GM23338 (cell line): ENCODE measurements around the gene CDK18. TPM values are rescaled to one million over a fixed set of nuclear protein-coding genes. Genes with fewer than 3 reads are reported as not detected.

Experiments
- ATAC-seq: fragments of 200-7000 bp; cut with Tn5 transposase; 3 replicates; pipeline ENCODE4 v1.9.1; 2020
- DNase-seq: peaks from one replicate; pipeline ENCODE4 v3.0.0-alpha.2; 2015; ENCODE audit warnings: low spot score
- H2AFZ ChIP-seq: fragments of 200-600 bp; sonication (generic); 2 replicates; pipeline ENCODE4 v1.8.0; 2016; ENCODE audit warnings: antibody characterized with exemption, mild to moderate bottlenecking, moderate library complexity
- H3F3A ChIP-seq: fragments of 200-600 bp; sonication (generic); replicated peaks from 2 replicates; pipeline ENCODE4 v1.8.0; 2017; ENCODE audit warnings: antibody characterized with exemption, mixed run types, low read depth
- H3K27ac ChIP-seq: fragments of 200-600 bp; sonication (generic); 2 replicates; pipeline ENCODE4 v1.6.1; 2016; ENCODE audit warnings: low read depth
- H3K27me3 ChIP-seq: fragments of 200-600 bp; sonication (generic); 2 replicates; pipeline ENCODE4 v1.8.0; 2016; ENCODE audit warnings: mild to moderate bottlenecking, mixed run types, moderate library complexity; ENCODE audit not compliant: insufficient read depth
- H3K36me3 ChIP-seq: fragments of 200-600 bp; sonication (generic); 2 replicates; pipeline ENCODE4 v1.8.0; 2016; ENCODE audit warnings: mild to moderate bottlenecking; ENCODE audit not compliant: insufficient read depth
- H3K4me1 ChIP-seq: fragments of 200-600 bp; sonication (generic); 2 replicates; pipeline ENCODE4 v1.8.0; 2016; ENCODE audit warnings: mild to moderate bottlenecking, moderate library complexity; ENCODE audit not compliant: insufficient read depth
- H3K4me2 ChIP-seq: fragments of 200-600 bp; sonication (generic); 2 replicates; pipeline ENCODE4 v1.7.1; 2017; ENCODE audit warnings: mixed run types
- H3K4me3 ChIP-seq: fragments of 200-600 bp; sonication (generic); 2 replicates; pipeline ENCODE4 v1.6.1; 2016; ENCODE audit warnings: mixed run types
- H3K79me2 ChIP-seq: fragments of 200-600 bp; sonication (generic); replicated peaks from 2 replicates; pipeline ENCODE4 v1.8.0; 2017; ENCODE audit warnings: mild to moderate bottlenecking; ENCODE audit not compliant: insufficient read depth
- H3K9me2 ChIP-seq: fragments of 200-600 bp; sonication (generic); 2 replicates; pipeline ENCODE4 v1.8.0; 2017; ENCODE audit not compliant: insufficient read depth
- H4K20me1 ChIP-seq: fragments of 200-600 bp; sonication (generic); replicated peaks from 2 replicates; pipeline ENCODE4 v1.8.0; 2017; ENCODE audit warnings: mild to moderate bottlenecking; ENCODE audit not compliant: insufficient read depth
- H3K27ac Mint-ChIP-seq: 2 replicates; pipeline ENCODE4 v1.8.0; 2020; ENCODE audit warnings: inconsistent platforms, mild to moderate bottlenecking, moderate library complexity, mixed read lengths
- H3K27me3 Mint-ChIP-seq: 3 replicates; pipeline ENCODE4 v1.8.0; 2022; ENCODE audit warnings: low read depth, mild to moderate bottlenecking, moderate library complexity, mixed read lengths, inconsistent platforms; ENCODE audit not compliant: insufficient read depth, poor library complexity
- H3K36me3 Mint-ChIP-seq: 3 replicates; pipeline ENCODE4 v1.8.0; 2021; ENCODE audit warnings: low read depth, mild to moderate bottlenecking, inconsistent platforms, moderate library complexity, mixed read lengths
- H3K4me1 Mint-ChIP-seq: 3 replicates; pipeline ENCODE4 v1.8.0; 2020; ENCODE audit warnings: mild to moderate bottlenecking, inconsistent platforms, mixed read lengths
- H3K4me3 Mint-ChIP-seq: 3 replicates; pipeline ENCODE4 v1.8.0; 2021; ENCODE audit warnings: moderate library complexity, mild to moderate bottlenecking, inconsistent platforms, mixed read lengths
- H3K9me3 Mint-ChIP-seq: 3 replicates; pipeline ENCODE4 v1.8.0; 2020; ENCODE audit warnings: moderate library complexity, mild to moderate bottlenecking, inconsistent platforms, mixed read lengths
- CREB1 ChIP-seq: fragments of 250-450 bp; sonication (Bioruptor Pico); IDR thresholded peaks from 2 replicates; pipeline ENCODE4 v1.5.0; 2020; ENCODE audit warnings: low read depth, mild to moderate bottlenecking, moderate library complexity
- EZH2 ChIP-seq: fragments of 200-600 bp; sonication (generic); IDR thresholded peaks from one replicate; pipeline ENCODE4 v1.8.0; 2017; ENCODE audit warnings: antibody characterized with exemption, mild to moderate bottlenecking, low read depth; ENCODE audit not compliant: unreplicated experiment
- EZH2phosphoT487 ChIP-seq: fragments of 200-600 bp; sonication (generic); IDR thresholded peaks from one replicate; pipeline ENCODE4 v1.8.1; 2018; ENCODE audit warnings: antibody characterized with exemption; ENCODE audit not compliant: unreplicated experiment
- JUNB ChIP-seq: IDR thresholded peaks from one replicate; pipeline ENCODE4 v1.6.1; 2016; ENCODE audit warnings: antibody characterized with exemption; ENCODE audit not compliant: unreplicated experiment
- NANOG ChIP-seq: IDR thresholded peaks from 2 replicates; pipeline ENCODE4 v1.6.1; 2016; ENCODE audit warnings: antibody characterized with exemption, borderline replicate concordance
- STAT1 ChIP-seq: IDR thresholded peaks from one replicate; pipeline ENCODE4 v1.6.1; 2016; ENCODE audit warnings: antibody characterized with exemption; ENCODE audit not compliant: unreplicated experiment
- ZNF114 ChIP-seq: fragments of 250-450 bp; sonication (Bioruptor Pico); IDR thresholded peaks from 2 replicates; pipeline ENCODE4 v1.5.0; 2020; ENCODE audit warnings: mild to moderate bottlenecking, moderate library complexity
- ZNF331 ChIP-seq: fragments of 250-450 bp; sonication (Bioruptor Pico); IDR thresholded peaks from 2 replicates; pipeline ENCODE4 v1.5.0; 2020; ENCODE audit warnings: low read depth, mild to moderate bottlenecking, moderate library complexity
- polyA plus RNA-seq: library from polyadenylated mRNA; unstranded; fragments of >200 nt; fragmentation: Nextera tagmentation; extraction: Ambion mirVana; gene quantifications from 2 replicates; pipeline ENCODE4 v1.2.1, GENCODE V29; 2016
- total RNA-seq: library from RNA; depleted of rRNA; stranded (reverse); fragments of >200 nt; shearing (Covaris generic); gene quantifications from 2 replicates; pipeline ENCODE4 v1.2.3, GENCODE V29; 2014
- TF ChIP-seq, protein P1 (sequence below): fragments of 250-450 bp; sonication (Bioruptor Pico); IDR thresholded peaks from 2 replicates; pipeline ENCODE4 v1.5.0; 2020; ENCODE audit warnings: mild to moderate bottlenecking, moderate library complexity
- TF ChIP-seq, protein P2 (sequence below), 2 experiments: fragments of 200-600 bp in 1 of 2; sonication (generic) in 1 of 2; conservative IDR thresholded peaks; 2 replicates each; pipeline versions ENCODE4 v1.5.1 to v1.6.1; 2016 to 2017; ENCODE audit warnings: antibody characterized with exemption in 2 of 2, low read depth in 2 of 2, mild to moderate bottlenecking in 2 of 2, moderate library complexity in 1 of 2

CDK18 gene
- total and polyA plus RNA-seq, 2 experiments from 2014 or later, result 21.1 to 46.5 TPM

DNA sequence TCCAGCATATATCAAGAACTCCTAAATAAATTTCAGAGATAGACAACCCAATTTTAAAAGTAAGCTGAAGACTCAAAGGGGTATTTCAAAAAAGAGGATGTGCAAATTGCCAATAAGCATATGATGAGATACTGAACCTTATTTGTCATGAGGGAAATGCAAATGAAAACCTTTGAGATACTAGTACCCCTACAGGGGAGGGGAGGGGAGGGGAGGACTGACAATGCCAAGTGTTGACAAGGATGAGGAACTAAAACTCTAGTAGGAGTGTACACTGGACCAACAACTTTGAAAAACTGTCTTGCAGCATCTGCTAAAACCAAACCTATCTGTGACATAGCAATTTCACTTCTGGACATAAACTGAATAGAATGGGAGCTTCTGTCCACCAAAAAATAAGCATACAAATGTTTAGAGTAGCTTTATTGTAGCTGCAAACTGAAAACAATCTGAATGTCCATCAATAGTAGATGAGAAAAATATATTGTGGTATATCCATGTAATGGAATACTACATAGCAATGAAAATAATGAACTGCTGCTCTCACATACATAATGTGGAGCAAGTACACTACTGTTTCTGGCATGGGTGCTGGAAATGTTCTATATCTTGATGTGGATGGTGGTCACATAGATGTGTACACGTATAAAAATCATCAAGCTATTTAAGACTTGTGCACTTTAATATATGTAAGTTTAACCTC is 57.2 kb downstream of the CDK18 start (continued):
- TF ChIP-seq ZNF114 (no peak), ZNF331 (CRISPR knock-in tag) (no peak), CREB1 (CRISPR knock-in tag) (no peak), JUNB (no peak), NANOG (no peak)
- TF ChIP-seq, protein P1, sequence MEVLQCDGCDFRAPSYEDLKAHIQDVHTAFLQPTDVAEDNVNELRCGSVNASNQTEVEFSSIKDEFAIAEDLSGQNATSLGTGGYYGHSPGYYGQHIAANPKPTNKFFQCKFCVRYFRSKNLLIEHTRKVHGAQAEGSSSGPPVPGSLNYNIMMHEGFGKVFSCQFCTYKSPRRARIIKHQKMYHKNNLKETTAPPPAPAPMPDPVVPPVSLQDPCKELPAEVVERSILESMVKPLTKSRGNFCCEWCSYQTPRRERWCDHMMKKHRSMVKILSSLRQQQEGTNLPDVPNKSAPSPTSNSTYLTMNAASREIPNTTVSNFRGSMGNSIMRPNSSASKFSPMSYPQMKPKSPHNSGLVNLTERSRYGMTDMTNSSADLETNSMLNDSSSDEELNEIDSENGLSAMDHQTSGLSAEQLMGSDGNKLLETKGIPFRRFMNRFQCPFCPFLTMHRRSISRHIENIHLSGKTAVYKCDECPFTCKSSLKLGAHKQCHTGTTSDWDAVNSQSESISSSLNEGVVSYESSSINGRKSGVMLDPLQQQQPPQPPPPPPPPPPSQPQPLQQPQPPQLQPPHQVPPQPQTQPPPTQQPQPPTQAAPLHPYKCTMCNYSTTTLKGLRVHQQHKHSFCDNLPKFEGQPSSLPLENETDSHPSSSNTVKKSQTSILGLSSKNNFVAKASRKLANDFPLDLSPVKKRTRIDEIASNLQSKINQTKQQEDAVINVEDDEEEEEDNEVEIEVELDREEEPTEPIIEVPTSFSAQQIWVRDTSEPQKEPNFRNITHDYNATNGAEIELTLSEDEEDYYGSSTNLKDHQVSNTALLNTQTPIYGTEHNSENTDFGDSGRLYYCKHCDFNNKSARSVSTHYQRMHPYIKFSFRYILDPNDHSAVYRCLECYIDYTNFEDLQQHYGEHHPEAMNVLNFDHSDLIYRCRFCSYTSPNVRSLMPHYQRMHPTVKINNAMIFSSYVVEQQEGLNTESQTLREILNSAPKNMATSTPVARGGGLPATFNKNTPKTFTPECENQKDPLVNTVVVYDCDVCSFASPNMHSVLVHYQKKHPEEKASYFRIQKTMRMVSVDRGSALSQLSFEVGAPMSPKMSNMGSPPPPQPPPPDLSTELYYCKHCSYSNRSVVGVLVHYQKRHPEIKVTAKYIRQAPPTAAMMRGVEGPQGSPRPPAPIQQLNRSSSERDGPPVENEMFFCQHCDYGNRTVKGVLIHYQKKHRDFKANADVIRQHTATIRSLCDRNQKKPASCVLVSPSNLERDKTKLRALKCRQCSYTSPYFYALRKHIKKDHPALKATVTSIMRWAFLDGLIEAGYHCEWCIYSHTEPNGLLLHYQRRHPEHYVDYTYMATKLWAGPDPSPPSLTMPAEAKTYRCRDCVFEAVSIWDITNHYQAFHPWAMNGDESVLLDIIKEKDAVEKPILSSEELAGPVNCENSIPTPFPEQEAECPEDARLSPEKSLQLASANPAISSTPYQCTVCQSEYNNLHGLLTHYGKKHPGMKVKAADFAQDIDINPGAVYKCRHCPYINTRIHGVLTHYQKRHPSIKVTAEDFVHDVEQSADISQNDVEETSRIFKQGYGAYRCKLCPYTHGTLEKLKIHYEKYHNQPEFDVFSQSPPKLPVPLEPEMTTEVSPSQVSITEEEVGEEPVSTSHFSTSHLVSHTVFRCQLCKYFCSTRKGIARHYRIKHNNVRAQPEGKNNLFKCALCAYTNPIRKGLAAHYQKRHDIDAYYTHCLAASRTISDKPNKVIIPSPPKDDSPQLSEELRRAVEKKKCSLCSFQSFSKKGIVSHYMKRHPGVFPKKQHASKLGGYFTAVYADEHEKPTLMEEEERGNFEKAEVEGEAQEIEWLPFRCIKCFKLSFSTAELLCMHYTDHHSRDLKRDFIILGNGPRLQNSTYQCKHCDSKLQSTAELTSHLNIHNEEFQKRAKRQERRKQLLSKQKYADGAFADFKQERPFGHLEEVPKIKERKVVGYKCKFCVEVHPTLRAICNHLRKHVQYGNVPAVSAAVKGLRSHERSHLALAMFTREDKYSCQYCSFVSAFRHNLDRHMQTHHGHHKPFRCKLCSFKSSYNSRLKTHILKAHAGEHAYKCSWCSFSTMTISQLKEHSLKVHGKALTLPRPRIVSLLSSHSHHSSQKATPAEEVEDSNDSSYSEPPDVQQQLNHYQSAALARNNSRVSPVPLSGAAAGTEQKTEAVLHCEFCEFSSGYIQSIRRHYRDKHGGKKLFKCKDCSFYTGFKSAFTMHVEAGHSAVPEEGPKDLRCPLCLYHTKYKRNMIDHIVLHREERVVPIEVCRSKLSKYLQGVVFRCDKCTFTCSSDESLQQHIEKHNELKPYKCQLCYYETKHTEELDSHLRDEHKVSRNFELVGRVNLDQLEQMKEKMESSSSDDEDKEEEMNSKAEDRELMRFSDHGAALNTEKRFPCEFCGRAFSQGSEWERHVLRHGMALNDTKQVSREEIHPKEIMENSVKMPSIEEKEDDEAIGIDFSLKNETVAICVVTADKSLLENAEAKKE (CRISPR knock-in tag), result no peak

DNA sequence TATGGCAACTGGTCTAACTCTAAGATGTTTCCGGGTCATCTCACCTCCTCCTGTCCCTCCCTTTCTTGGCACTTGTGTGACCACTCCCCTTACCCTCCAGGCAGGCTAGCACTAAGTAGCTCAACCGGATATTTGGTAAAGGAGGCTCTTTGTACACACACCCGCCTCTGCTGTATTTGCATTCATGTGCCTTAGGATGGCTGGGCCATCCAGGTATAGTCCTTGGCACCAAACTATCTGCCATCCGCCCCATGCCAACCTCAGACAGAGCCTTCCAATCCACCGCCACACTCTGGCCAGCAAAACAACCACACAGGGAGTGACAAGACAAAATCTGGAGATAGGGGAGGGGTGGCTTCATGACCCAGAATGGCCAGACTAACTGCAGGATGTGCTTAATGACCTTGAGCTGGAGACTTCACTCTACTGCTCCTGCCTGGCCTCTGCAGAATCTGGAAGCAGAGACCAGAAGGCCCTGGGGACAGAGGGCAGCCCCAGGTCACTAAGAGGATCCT is 59.5 kb downstream of the CDK18 start:
- H3K27ac Mint-ChIP-seq, result no peak overlapping the region
- Histone ChIP-seq H3K4me3 (no peak overlapping the region), H3K36me3 (no peaks in the 10 kb centered on the region), H2AFZ (no peak overlapping the region), H3F3A (0 out of 2 replicates have a peak, but pooled peaks cover 5% of the 10 kb centered on the region), H3K4me2 (no peak overlapping the region), H4K20me1 (no peaks in the 10 kb centered on the region), H3K27ac (no peak overlapping the region), H3K27me3 (peaks cover 35% of the 10 kb centered on the region), H3K79me2 (no peaks in the 10 kb centered on the region), H3K9me2 (no peaks in the 10 kb centered on the region), H3K4me1 (peaks cover 6% of the 10 kb centered on the region)
- peaks cover 30% of the 10 kb centered on the region for H3K9me3 Mint-ChIP-seq
- ATAC-seq (no peak), DNase-seq (no peak)
- peaks cover 23% of the 10 kb centered on the region for H3K27me3 Mint-ChIP-seq
- no peak for TF ChIP-seq CREB1 (CRISPR knock-in tag)
- no peak for TF ChIP-seq NANOG
- TF ChIP-seq EZH2phosphoT487, result no peak
- no peak for TF ChIP-seq ZNF114
- TF ChIP-seq ZNF331 (CRISPR knock-in tag), result no peak
- TF ChIP-seq STAT1, result no peak
- TF ChIP-seq JUNB, result no peak
- TF ChIP-seq, protein P2, sequence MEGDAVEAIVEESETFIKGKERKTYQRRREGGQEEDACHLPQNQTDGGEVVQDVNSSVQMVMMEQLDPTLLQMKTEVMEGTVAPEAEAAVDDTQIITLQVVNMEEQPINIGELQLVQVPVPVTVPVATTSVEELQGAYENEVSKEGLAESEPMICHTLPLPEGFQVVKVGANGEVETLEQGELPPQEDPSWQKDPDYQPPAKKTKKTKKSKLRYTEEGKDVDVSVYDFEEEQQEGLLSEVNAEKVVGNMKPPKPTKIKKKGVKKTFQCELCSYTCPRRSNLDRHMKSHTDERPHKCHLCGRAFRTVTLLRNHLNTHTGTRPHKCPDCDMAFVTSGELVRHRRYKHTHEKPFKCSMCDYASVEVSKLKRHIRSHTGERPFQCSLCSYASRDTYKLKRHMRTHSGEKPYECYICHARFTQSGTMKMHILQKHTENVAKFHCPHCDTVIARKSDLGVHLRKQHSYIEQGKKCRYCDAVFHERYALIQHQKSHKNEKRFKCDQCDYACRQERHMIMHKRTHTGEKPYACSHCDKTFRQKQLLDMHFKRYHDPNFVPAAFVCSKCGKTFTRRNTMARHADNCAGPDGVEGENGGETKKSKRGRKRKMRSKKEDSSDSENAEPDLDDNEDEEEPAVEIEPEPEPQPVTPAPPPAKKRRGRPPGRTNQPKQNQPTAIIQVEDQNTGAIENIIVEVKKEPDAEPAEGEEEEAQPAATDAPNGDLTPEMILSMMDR (conservative IDR thresholded peaks at IDR 0.05; ENCODE audit: low read depth in 2 of 2), result no peak
- TF ChIP-seq EZH2, result no peak
- H3K4me1 Mint-ChIP-seq, result peaks cover 7% of the 10 kb centered on the region; the same call in 2 of the 3 replicates
- no peak overlapping the region for H3K4me3 Mint-ChIP-seq
- H3K36me3 Mint-ChIP-seq, result no peaks in the 10 kb centered on the region; the same call in 2 of the 3 replicates
